Effector CD8-positive, alpha-beta T cell (primary cell): Measurements from ENCODE around the gene DAPK1.

Source experiments
- DNase-seq: peaks from one replicate; lab custom pipeline; 2025; lab: John Stamatoyannopoulos, UW

Gene DAPK1

GRCh38 chr9:87593359-87593980 is 95.8 kb downstream of the DAPK1 start:
- no peak for DNase-seq

- DNase-seq = no peak
Measured at GRCh38 chr9:87594194-87594593, 96.5 kb downstream of the DAPK1 start.

DNA sequence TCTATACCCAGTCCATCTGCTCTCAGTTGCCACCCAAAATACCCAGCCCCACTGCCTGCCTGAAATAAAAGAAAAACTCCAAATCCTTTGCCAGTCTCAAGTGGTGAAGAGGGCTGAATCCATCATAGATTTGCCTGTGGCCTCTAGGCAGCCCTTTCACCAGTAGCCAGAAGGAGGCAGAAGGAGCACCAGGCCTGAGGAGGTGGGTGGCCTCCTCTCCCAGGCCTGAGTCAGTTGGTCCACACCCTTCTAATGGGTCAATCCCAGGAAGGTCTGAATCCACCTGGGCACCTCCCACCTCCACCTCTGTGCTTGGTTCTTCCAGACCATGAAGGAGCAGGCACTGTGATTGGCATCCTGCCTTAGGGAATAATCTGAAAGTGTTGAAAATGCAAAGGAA is 97.0 kb downstream of the DAPK1 start:
- no peak for DNase-seq

DNA sequence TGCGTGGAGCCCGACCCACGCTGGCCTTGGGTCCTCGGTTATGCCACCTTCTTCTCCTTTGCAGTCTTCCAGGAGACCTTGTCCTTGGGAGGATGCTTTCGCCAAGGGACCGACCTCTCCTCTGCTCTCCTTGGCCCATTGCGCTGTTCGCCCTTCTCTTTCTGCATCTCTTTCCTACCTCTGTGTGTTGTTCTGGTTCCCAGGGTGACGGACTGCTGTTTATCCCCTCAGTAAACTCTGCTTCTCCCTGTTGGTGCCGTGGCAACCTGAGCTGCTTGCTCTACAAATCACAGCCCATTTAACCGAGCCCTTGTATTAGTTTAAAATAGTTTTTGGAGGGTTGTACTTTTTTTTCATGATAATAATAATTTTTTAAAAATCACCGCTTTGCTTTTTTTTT is 97.9 kb downstream of the DAPK1 start:
- DNase-seq = no peak

GRCh38 chr9:87596862-87597261 is 99.2 kb downstream of the DAPK1 start:
- DNase-seq = no peak

- no peak for DNase-seq
Measured at GRCh38 chr9:87597710-87598443, 100.2 kb downstream of the DAPK1 start.

- no peak for DNase-seq
Measured at GRCh38 chr9:87599901-87600610, 102.4 kb downstream of the DAPK1 start.

- no peak for DNase-seq
Measured at GRCh38 chr9:87601176-87601575, 103.5 kb downstream of the DAPK1 start.

DNA sequence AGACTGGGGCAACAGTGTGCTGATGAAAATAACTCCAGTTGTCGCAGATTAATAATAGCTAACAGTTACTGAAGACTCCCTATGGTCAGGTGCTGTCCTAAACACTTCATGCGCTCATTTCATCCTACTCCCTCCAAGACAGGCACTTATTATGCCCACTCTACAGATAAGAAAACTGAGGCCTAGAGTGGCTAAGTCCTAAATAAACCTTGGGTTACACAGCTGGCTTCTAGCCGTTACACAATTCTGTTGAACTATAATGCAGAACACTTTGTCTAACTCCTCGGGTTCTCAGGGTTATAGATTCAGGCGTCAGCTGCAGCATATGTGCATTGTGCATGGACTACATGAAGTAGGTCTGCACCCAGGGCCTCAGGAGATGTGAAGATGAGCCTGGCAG is 103.9 kb downstream of the DAPK1 start:
- DNase-seq = no peak

GRCh38 chr9:87602933-87603643 is 105.4 kb downstream of the DAPK1 start:
- no peak for DNase-seq

DNA sequence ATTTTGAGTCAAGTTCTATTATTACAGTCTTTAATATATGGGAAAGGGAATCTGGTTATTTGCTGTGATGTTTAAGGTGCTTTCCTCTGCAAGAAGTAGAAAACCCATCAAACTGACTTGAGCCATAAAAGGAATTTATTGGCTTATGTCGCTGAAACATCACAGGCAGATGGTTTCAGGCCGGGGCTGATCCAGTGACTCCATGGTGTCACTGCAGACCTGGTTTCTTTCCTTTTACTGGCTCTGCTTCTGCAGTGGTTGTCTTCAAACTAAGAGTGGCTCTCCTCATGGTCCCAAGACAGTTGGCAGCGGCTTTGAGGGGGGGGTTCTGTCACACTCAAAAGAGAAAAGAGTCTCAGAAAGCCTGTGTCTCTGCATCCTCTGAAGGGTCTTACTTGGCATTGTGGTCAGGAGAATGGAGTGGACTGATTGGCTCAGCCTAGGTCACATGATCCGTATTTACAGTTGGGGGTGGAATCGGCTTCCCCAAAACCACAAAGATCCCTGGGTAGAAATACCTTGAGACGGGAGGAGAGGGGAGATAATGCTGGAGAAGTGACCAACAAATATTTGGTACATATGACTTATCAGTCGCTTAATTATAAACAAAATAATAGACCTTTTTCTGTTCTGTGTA is 106.3 kb downstream of the DAPK1 start:
- no peak for DNase-seq

GRCh38 chr9:87604886-87605588 is 107.4 kb downstream of the DAPK1 start:
- DNase-seq = no peak

- no peak for DNase-seq
Measured at GRCh38 chr9:87605676-87606075, 108.0 kb downstream of the DAPK1 start.

GRCh38 chr9:87606841-87607521 is 109.3 kb downstream of the DAPK1 start:
- DNase-seq = no peak

- no peak for DNase-seq
Measured at GRCh38 chr9:87607859-87608258, 110.2 kb downstream of the DAPK1 start.

GRCh38 chr9:87609002-87609401 is 111.3 kb downstream of the DAPK1 start:
- DNase-seq = no peak

- no peak for DNase-seq
Measured at GRCh38 chr9:87609486-87609885, 111.8 kb downstream of the DAPK1 start.

DNA sequence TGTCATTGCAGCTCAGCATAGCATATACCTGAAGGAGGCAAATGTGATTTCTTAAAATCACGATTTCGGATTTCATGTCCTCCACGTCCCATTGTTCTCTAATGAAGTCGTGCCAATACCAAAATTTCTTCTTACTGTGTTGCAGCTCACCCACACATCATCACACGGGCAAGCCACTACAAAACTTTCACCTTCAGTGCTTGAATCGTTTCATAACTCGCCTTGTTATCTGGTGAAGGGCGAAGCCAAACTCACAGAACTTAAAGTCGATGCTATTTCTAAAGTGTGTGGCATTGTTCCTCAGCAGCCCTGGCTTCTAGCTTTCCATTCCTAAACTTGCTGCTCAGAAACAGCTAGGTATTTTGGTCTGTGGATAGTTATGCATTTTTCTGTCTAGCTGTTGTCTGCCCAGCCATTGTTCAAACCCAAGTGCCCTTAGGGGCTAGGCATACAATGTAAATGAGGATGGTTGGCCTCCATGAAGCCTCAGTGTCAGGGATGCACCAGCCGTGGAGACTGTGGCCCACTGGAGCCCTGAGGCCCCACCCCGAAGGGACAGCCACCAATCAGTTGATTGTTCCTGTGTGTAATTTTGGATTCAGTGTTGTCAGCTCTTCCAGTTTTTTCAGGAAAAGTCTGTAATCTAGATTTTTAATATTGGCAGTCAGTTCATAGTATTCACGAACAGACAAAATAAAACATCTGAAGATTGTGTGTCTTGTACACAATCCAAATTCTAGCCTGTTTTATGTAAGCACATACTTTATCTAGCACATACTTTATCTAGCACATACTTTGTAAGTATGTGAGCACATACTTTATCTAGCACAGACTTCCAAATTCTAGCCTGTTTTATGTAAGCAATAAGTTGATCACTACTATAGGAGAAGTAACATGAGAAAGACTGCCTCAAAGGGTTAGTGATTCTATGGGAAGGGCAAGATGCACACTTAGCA is 112.8 kb downstream of the DAPK1 start:
- no peak for DNase-seq

- DNase-seq = no peak
Measured at GRCh38 chr9:87611776-87612175, 114.1 kb downstream of the DAPK1 start.

GRCh38 chr9:87612536-87612935 is 114.9 kb downstream of the DAPK1 start:
- DNase-seq = no peak
